Measurements from ENCODE around the gene BEGAIN. TPM values are rescaled to one million over a fixed set of nuclear protein-coding genes. Genes with fewer than 3 reads are reported as not detected.

BEGAIN gene
- total RNA-seq, 4 donors from 2014 or later: 0.25 to 0.49 (median 0.26) TPM; not detected in 1

- no peak for ATAC-seq
- Histone ChIP-seq H3K4me1 (no peaks in the 10 kb centered on the region), H3K9me3 (no peaks in the 10 kb centered on the region), H3K4me3 (no peak overlapping the region), H3K27ac (no peak overlapping the region), H3K27me3 (no peaks in the 10 kb centered on the region), H3K36me3 (no peaks in the 10 kb centered on the region)
- intact Hi-C loops (cut with DNase I; ENCODE audit: low total_unique reads) (no loop called here), in situ Hi-C loops (cut with MboI; ENCODE audit: low sequenced_read_pairs in 4 of 4) (no loop called here)
- TF ChIP-seq POLR2A (IDR thresholded peaks at IDR 0.05): no peak
- no peak for TF ChIP-seq CTCF (IDR thresholded peaks at IDR 0.05 in 4 of 5, conservative IDR thresholded peaks at IDR 0.05 in 1 of 5)
- no peak for DNase-seq
Observed at GRCh38 chr14:100540141-100540925, 46.9 kb downstream of the BEGAIN start.

GRCh38 chr14:100539766-100540140, 47.5 kb downstream of the BEGAIN start:
- H3K36me3 ChIP-seq: no peaks in the 10 kb centered on the region
- TF ChIP-seq POLR2A (IDR thresholded peaks at IDR 0.05) (no peak), CTCF (IDR thresholded peaks at IDR 0.05 in 4 of 5, conservative IDR thresholded peaks at IDR 0.05 in 1 of 5) (no peak)
- DNase-seq: no peak
- H3K9me3 ChIP-seq: no peaks in the 10 kb centered on the region
- intact Hi-C loops (cut with DNase I; ENCODE audit: low total_unique reads): no loop called here
- no peaks in the 10 kb centered on the region for H3K4me1 ChIP-seq
- ATAC-seq: no peak
- H3K4me3 ChIP-seq: no peak overlapping the region
- in situ Hi-C loops (cut with MboI; ENCODE audit: low sequenced_read_pairs in 4 of 4): no loop called here
- no peaks in the 10 kb centered on the region for H3K27me3 ChIP-seq
- no peak overlapping the region for H3K27ac ChIP-seq

- no peaks in the 10 kb centered on the region for H3K27me3 ChIP-seq
- DNase-seq: peak in 1 of 2 donors; percentile 1
- ATAC-seq: no peak
- no peak overlapping the region for H3K4me3 ChIP-seq
- intact Hi-C loops (cut with DNase I; ENCODE audit: low total_unique reads) (no loop called here), in situ Hi-C loops (cut with MboI; ENCODE audit: low sequenced_read_pairs in 4 of 4) (no loop called here)
- H3K4me1 ChIP-seq: no peaks in the 10 kb centered on the region
- H3K9me3 ChIP-seq: no peaks in the 10 kb centered on the region
- no peaks in the 10 kb centered on the region for H3K36me3 ChIP-seq
- H3K27ac ChIP-seq: no peak overlapping the region
- no peak for TF ChIP-seq POLR2A (IDR thresholded peaks at IDR 0.05)
- TF ChIP-seq CTCF (IDR thresholded peaks at IDR 0.05 in 4 of 5, conservative IDR thresholded peaks at IDR 0.05 in 1 of 5): no peak
Observed at GRCh38 chr14:100539003-100539660, 48.1 kb downstream of the BEGAIN start.

- Histone ChIP-seq H3K36me3 (no peaks in the 10 kb centered on the region), H3K9me3 (no peaks in the 10 kb centered on the region), H3K4me1 (peaks cover 0 to 3% of the 10 kb centered on the region in 2 donors), H3K27me3 (no peaks in the 10 kb centered on the region), H3K27ac (no peak overlapping the region), H3K4me3 (no peak overlapping the region)
- ATAC-seq (no peak), DNase-seq (peak; percentile 0 to 3)
- intact Hi-C loops (cut with DNase I; ENCODE audit: low total_unique reads): no loop called here
- in situ Hi-C loops (cut with MboI; ENCODE audit: low sequenced_read_pairs in 4 of 4): no loop called here
- TF ChIP-seq POLR2A (IDR thresholded peaks at IDR 0.05) (no peak), CTCF (IDR thresholded peaks at IDR 0.05 in 4 of 5, conservative IDR thresholded peaks at IDR 0.05 in 1 of 5) (no peak)
Observed at GRCh38 chr14:100538351-100539002, 48.7 kb downstream of the BEGAIN start.

Measured in gastrocnemius medialis (tissue), 4 donors.